Measurements from ENCODE around the gene PKNOX2.

- TF ChIP-seq, protein P1, sequence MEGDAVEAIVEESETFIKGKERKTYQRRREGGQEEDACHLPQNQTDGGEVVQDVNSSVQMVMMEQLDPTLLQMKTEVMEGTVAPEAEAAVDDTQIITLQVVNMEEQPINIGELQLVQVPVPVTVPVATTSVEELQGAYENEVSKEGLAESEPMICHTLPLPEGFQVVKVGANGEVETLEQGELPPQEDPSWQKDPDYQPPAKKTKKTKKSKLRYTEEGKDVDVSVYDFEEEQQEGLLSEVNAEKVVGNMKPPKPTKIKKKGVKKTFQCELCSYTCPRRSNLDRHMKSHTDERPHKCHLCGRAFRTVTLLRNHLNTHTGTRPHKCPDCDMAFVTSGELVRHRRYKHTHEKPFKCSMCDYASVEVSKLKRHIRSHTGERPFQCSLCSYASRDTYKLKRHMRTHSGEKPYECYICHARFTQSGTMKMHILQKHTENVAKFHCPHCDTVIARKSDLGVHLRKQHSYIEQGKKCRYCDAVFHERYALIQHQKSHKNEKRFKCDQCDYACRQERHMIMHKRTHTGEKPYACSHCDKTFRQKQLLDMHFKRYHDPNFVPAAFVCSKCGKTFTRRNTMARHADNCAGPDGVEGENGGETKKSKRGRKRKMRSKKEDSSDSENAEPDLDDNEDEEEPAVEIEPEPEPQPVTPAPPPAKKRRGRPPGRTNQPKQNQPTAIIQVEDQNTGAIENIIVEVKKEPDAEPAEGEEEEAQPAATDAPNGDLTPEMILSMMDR (IDR thresholded peaks at IDR 0.05; ENCODE audit: low read depth, low read length, poor library complexity, severe bottlenecking), result no peak
- no peak for TF ChIP-seq EZH2phosphoT487 (IDR thresholded peaks at IDR 0.05; ENCODE audit: borderline replicate concordance, low read length)
Observed at GRCh38 chr11:125425601-125426000, 261.1 kb downstream of the PKNOX2 start.

All from DOHH2 (cell line).